M059J (cell line): ENCODE measurements around the gene AKIRIN2. TPM values are rescaled to one million over a fixed set of nuclear protein-coding genes. Genes with fewer than 3 reads are reported as not detected.
A peak's percentile ranks its signal among the peaks of the same experiment; 100 is the strongest.
"Not testable (repeated sequence)": the region's sequence is repeated elsewhere in the genome, so short reads cannot be mapped to it uniquely, and the experiment has no call there.

Experiments used
- DNase-seq: peaks from one replicate; pipeline ENCODE4 v3.0.0-alpha.2; 2012; ENCODE audit warnings: low read depth
- total RNA-seq: library from RNA; depleted of rRNA; stranded (reverse); fragments of >200 nt; shearing (Covaris generic); gene quantifications from 2 replicates; pipeline ENCODE4 v1.2.3, GENCODE V29; 2014

The AKIRIN2 gene
- total RNA-seq, 1 experiment from 2014 or later = 19.5 TPM

DNA sequence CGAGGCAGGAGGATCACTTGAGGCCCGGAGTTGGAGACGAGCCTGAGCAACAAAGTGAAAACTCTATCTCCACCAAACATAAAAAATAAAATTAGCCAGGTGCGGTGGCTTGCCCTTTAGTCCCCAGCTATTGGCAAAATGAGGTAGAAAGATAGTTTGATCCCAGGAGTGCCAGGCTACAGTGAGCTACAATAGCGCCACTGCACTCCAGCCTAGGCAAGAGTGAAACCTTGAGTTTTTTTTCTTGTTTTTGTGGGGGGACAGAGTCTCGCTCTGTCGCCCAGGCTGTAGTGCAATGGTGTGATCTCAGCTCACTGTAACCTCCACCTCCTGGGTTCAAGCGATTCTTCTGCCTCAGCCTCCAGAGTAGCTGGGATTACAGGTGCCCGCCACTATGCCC, 14.1 kb downstream of the AKIRIN2 start:
- not testable (repeated sequence) for DNase-seq

DNA sequence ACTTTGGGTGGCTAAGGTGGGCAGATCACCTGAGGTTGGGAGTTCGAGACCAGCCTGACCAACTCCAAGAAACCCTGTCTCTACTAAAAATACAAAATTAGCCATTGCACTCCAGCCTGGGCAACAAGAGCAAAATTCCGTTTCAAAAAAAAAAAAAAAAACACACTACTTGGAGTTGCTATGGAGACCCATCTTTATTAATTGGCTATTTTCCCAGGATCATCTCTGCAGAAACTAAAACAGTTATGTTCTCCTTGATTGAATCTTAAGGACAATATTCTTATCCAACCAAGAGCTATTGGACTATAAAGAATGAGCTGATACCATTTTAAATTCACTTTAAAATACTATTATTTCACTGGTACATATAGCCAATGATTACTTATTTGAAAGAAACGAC, 14.7 kb downstream of the AKIRIN2 start:
- no peak for DNase-seq

DNA sequence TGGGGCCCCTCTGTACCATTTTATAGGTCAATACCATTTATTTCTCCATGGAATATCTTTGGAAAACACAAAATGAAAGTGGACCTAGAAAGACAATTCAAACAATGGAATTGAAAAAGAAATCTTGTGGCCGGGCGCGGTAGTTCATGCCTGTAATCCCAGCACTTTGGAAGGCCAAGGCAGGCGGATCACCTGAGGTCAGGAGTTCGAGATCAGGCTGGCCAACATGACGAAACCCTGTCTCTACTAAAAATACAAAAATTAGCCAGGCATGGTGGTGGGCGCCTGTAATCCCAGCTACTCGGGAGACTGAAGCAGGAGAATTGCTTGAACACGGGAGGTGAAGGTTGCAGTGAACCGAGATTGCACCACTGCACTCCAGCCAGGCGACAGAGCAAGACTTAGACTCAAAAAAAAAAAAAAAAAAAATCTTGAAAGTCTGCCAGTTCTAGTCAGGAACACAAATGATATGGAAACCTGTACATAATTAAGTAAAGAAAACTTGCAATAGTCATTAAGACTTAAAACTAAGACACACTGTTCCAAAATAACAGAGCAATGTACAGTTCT, 15.3 kb downstream of the AKIRIN2 start:
- DNase-seq = not testable (repeated sequence)

DNA sequence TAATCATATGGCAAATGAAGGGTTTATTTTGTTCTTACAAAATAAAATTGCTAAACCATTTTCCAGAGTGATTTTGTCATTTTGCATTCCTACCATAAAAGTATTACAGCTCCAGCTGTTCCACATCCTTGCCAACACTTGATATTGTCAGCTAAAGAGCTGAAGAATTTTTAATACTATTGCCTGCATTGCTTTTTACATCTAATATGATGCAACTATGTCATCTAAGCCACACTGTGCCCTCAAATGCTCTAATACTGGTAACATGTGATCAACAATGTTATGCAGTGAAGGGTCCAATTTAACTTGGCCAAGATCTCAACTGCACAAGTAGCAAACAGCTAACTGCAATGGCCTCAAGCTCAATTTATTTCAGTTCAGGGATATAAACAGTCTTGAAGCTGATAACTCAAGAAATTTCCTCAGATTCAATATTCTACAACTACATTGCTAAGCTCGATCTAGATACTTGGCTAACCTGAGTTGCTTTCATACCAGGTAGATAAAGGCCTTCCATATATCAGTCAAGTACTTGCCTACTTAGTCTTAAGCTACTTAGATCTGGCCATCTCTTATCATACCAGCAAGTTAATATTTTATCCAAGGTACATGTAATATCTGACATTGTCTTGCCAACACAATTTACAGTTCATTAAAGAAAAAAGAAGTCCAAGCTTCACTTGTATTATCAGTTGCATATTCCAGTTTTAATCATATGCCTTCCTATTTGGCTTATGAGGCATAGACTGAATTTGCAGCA, 17.0 kb downstream of the AKIRIN2 start:
- no peak for DNase-seq

DNA sequence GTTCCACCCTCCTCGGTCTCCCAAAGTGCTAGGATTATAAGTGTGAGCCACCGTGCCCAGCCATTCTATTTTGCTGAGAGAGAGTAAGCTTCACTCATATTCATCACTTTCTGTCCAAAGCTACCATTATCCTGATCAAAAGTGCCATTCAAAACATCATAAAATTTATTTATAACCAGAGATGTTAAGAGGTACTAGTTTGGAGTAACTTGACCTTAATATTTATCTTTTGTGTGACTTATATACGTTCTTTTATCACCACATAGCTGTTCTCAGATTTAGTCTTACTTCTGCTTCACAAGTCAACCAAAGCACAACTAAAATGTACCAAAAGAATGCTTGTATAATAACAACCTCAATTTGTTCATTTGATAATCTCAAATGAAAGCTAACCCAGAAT, 18.1 kb downstream of the AKIRIN2 start:
- DNase-seq = no peak

DNA sequence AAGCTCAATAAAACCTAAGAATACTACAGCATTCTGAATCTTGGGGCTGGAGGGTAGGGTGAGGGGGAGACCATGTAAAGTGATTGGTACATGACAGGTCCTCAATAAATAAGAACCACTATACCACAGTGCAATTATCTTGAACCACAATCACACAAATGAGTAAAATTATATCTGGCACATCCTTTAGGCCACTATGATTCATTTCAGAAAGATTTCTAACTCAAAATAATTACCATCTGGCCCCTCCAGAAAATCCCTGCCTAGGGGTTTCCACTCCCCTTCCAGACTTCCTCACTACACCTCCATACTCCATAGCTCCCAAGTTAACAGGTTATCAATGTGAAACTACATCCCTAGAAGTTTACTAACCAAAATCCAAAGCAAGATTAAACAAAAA, 19.7 kb downstream of the AKIRIN2 start:
- peak; percentile 70 for DNase-seq

DNA sequence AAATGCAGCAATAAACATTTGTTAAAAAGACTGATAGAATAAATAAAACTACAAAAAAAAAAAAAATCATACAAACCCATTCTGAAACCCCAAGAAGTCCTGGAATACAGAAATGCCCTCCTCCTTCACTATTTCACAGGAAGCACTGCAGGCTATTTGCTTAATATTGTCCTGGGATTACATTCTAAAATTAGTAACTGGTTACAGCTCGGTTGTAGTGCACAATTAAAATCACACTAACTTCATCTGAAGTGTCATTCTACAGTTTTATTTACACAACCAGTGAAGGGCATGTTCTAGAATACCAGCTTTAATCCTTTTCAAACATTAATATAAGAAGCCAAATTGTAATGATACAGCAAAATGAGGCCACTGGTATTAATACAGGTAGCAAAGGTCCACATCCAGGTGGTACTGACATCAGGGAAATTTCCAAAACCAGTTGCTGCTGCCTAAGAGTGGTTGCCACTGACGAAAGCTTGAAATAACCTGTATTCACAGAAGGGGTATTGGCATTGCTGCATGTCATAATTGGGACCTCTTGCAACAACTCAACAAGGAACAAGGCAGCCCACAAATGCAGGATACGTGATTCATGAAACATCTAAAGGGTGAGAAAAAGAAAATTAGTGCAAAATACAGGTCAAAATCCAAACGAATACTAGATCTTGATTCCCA, 26.9 kb downstream of the AKIRIN2 start:
- DNase-seq = no peak

DNA sequence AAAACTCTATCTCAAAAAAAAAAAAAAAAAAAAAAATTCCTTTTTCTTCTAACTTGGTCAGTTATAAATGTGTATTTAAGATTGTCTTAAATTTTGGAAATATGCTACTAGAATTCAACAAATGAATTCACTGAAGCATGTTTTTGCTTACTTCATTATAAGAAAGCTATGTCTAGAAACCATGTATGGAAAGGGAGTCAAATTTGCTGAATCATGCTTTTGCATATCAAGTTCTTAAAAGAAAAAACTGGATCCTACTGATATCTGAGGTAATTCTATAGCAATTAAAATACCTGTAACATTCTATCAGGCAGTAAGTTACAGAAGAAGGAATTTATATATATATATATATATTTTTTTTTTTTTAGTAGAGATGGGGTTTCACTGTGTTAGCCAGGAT, 27.7 kb downstream of the AKIRIN2 start:
- DNase-seq = no peak

DNA sequence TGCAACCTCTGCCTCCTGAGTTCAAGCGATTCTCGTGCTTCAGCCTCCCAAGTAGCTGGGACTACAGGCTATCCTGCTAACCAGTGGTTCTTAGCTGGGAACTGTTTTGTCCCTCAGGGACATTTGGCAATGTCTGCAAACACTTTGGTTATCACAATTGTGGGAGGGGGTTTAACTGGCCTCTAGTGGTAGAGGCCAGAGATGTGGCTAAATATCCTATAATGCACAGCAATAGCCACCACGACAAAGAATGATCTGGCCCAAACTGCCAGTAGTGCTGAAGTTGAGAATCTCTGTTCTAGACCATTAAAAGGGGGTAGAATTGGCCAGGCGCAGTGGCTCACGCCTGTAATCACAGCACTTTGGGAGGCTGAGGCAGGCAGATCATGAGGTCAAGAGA, 28.8 kb downstream of the AKIRIN2 start:
- DNase-seq = no peak

DNA sequence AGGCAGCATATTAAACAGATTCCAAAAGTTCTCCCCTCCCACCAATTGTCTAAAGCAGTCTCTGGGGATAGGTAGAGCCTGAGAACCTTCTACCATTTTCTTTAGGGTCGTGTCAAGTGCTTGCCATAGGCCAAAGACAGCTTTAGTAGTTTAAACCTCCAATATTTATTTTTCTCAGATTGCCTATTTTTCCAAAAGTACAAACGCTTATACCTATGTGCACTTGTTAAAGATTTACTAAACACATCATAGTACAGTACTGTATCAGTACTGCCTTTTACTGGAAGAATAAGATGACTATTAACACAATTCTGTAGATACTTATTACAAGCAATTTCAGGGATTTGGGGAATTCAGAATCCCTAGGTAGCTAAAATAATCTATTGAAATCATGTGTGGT, 29.4 kb downstream of the AKIRIN2 start:
- DNase-seq = no peak

DNA sequence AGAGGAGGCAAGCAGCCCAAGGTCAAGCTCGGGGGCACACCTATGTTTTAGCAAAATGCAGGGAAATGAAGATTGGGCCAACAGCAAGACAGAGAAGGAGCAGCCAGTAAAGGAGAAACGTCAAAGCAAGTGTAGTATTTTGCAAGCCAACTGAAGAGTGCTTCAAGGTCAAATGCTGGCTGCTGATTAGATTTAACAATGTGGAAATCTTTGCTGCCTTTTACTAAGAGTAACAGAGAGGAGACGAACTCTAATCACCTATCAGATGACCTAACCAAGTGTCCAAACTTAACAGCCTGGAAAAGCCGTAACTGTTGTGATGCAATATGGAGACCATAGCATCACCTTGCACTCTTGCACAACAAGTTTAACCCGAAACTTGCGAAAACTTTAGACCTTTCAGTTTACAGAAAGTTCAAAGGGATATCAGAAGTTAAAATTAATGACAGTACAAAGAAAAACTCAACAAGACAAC, 30.4 kb downstream of the AKIRIN2 start:
- no peak for DNase-seq

DNA sequence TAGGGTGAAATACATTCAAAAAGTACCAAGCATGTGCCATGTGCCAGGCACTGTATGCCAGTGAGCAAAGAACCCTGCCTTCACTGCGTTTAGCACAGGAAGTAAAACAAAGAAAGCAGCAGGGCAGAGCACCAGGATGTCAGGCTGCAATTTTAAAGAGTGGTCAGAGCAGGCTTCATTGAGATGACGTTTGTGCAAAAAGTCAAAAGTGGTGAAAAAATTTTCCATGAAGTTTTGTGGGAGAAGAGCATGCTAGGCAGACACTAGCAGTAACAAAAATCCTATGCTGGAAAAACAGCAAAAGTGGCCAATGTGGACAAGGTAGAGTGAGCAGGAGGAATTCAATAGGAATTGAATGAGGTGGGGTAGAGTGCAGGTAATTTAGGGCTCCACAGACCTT, 31.3 kb downstream of the AKIRIN2 start:
- DNase-seq = no peak

DNA sequence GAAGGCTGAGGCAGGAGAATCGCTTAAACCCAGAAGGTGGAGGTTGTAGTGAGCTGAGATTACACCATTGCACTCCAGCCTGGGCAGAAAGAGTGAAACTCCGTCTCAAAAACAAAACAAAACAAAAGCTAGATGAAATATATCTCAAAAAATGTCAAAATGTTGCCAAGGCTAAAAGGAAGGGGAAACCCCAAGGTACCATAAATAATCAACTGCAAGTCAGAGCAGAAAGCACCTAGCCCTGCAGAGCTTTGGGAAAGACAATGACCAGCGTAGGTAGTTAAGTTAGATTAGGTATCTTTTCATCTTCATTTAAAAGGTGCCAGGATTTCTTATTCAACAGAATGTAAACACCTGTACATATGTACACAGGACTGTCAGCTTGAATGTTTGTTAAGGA, 33.0 kb downstream of the AKIRIN2 start:
- DNase-seq = no peak

DNA sequence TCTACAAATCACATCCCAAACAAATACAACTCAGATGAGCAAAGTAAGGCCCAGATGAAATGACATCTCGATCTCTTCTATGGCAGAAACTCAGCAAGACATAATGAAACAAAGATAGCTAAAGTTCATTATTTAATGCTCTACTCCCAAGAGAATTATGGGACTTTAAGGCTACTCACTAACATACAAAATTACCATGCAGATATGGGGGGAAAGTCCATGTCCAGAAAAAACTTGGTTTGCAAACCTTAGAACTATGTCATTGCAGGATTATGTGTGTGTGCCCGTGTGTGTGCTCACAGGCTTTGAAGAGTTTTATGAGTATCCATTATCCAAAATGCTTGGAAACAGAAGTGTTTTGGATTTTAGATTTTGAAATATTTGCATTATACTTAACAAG, 34.0 kb downstream of the AKIRIN2 start:
- no peak for DNase-seq

DNA sequence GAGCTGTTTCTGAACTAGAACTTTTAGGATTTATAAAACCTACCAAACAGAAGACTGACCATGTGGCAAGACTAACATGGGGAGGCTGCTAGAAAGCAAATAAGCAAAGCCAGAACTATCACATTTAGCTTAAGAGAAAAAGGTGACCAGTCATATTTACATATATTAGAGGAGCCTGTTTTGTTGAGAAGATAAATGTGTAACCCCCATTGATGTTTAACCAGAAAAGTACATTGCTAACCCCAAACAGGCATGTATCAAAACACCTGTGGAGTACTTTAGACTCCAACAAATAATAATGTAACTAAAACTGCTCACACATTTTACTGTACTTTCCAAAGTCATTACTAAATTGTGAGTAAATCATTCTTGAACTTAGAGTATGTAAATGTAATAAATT, 35.0 kb downstream of the AKIRIN2 start:
- DNase-seq = no peak

DNA sequence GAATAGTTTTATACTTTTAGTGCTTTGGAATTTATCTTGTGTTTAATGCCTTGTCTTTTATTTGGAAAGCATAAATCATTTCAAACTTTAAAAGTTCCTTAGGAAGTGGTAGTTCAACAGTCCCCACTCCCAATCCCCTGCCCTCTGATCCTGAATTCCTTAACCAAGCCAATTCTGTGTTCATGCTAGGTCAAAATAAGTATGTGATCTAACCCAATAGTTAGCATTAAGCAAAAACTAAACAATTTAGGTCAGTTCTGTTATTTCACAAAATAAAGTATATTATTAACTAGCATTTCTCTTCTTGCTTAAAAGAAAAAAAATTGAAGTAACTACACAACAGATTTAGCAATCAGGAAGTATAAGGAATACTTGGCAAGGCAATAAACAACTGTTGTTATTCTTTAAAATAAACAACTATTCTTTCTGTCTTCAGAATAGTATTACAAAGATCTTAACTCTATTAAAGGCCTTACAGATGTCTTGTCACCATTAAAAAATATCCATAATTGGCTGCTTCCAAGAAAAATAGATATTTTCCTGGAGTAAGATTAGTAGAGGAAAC, 37.0 kb downstream of the AKIRIN2 start:
- DNase-seq = no peak

DNA sequence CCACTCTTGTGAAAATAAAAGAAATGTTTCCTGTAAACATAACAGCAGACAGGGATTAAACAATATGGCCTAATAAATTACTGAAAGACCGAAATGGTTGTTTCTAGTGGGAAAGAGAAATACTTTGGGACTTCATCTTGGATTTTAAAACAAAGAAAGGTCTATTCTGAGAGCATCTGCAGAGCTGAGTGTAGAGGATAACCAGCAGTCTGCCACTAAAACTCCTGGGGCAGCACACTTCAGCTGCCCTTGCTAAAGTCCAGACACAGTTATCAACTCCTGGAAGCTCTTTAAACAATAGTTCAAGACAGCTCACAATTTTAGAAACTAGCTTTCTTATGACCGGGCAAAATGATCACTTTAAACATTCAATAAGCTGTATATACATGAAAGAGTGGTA, 38.6 kb downstream of the AKIRIN2 start:
- DNase-seq = no peak

DNA sequence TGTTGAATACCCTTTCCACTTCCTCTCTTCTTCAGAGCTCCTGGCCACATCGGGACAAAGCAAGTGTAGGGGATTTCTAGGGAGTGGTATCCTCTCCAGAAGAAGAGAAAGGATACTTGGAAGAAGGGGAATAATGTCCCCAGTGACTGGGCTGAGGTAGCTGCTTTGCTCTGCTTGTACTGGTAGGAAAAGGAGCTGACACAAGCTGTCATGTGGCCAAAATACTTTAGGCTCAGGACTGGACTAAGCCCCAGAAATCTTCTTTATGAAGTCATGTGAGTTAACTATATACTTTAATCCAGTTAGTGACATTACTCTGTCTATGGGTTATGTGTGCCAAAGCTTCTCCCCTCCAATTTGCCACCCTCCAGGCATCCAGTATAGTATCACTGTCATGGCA, 40.5 kb downstream of the AKIRIN2 start:
- no peak for DNase-seq

DNA sequence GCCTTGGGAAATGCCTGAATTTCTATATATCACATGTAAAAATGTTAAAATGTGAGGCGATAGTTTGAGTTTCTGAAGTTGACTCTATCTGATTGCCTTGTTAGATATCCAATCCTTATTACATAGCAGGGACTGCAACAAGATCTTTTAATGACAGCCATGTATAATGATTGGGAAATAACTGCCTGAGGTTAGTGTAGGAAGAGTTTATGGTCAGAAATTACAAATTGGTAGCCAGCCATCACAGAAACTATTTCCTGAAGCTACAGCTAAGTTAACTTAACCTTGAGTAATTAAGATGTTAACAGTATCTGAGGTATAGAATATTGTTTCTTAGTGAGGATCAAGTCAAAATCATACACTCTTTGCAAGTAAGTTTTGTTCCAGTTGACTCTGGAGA, 41.0 kb downstream of the AKIRIN2 start:
- peak; percentile 34 for DNase-seq

DNA sequence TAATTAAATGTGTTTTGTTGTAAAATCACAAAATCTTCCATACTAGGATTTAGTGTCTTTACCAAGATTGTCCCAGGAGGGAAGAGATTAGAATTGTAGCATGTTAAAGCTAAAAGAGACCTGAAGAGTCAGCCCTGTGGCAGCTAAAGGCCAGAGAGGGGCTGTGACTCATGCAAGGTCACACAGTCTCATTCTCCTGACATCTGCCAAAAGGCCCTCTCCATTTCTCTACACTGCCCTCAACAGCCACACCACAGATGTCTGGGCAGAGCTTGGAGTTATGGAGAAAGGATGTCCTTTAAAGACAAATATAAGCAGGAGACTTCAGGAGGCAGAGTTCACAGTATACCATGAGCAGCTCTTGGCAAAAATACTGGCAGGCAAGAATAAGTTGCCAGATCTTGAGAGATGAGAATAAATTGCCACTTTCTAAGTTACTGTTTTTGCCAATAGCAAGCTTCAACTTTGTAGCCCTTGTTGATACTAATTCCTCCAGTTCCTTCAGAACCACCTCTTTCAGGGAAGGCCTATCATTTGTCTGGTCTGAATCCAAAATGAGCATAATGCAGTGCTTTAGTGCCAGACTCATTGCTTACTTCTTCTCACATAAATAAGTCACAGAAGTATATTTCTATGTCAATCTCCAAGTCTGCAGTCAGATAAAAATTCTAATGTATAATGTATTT, 41.7 kb downstream of the AKIRIN2 start:
- peak; percentile 72 for DNase-seq

DNA sequence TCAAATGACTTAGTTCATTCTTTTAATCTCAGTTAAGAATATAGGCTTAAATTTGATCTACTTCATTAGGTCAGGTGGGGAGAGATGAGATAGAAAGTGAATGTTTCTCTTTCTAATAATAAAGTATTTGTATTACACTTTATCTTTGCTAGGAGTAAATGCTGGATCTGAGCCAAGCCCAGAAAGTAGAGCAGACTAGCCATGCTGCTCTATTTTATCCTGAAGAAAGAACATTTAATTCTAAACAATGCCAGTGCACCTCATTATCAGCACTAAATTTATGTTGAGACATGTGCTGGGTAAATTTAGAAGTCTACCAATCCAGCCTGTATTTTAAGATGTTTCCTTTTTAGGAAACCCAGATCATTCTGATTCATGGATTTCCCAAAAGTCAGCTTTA, 43.5 kb downstream of the AKIRIN2 start:
- no peak for DNase-seq

DNA sequence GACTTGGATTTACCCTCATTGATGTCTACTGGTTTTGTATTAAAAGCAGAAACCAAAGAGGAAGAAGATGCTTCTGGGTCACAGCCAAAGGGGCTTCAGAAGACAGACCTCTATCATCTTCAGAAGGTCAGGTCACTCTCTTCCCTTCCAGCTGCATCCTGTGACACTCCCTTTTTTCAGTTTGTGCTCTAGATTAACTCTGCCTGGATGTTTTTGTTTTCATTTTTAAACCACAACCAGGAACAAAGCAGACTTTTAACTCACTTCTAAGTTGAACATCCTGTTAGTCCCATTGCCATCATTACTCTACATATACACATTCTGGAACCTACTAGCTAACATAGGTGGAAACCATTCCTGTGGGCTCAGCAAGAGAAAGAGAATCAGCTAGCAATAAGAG, 45.2 kb downstream of the AKIRIN2 start:
- no peak for DNase-seq
